OCI-LY1 (cell line): ENCODE measurements around the gene GPR68.

Source experiments
- H2AFZ ChIP-seq: fragments of 200-600 bp; sonication (generic), shearing (Covaris generic); 2 replicates; pipeline ENCODE4 v1.6.0; 2014; ENCODE audit warnings: antibody characterized with exemption, mild to moderate bottlenecking, low read length
- H3F3A ChIP-seq: fragments of 200-600 bp; sonication (generic), shearing (Covaris generic); 2 replicates; pipeline ENCODE4 v1.6.0; 2014; ENCODE audit warnings: mild to moderate bottlenecking, antibody characterized with exemption, low read length, moderate library complexity; ENCODE audit not compliant: insufficient read depth
- H3K27ac ChIP-seq: fragments of 200-600 bp; sonication (generic); 2 replicates; pipeline ENCODE4 v1.5.1; 2014; ENCODE audit warnings: low read length, mixed run types, mild to moderate bottlenecking, low read depth; ENCODE audit not compliant: poor library complexity, severe bottlenecking
- H3K27me3 ChIP-seq: fragments of 200-600 bp; sonication (generic); 2 replicates; pipeline ENCODE4 v1.6.0; 2014; ENCODE audit warnings: antibody characterized with exemption, mild to moderate bottlenecking, low read length, moderate library complexity; ENCODE audit not compliant: insufficient read depth
- H3K36me3 ChIP-seq: fragments of 200-600 bp; sonication (generic); 2 replicates; pipeline ENCODE4 v1.6.1; 2014; ENCODE audit warnings: mild to moderate bottlenecking, antibody characterized with exemption, low read length, moderate library complexity, mixed read lengths; ENCODE audit not compliant: insufficient read depth
- H3K4me1 ChIP-seq: fragments of 200-600 bp; sonication (generic); 2 replicates; pipeline ENCODE4 v1.5.1; 2014; ENCODE audit warnings: mild to moderate bottlenecking, low read length, moderate library complexity; ENCODE audit not compliant: insufficient read depth, severe bottlenecking
- H3K4me2 ChIP-seq: fragments of 200-600 bp; sonication (generic), shearing (Covaris generic); 2 replicates; pipeline ENCODE4 v1.6.1; 2014; ENCODE audit warnings: low read length
- H3K4me3 ChIP-seq: fragments of 200-600 bp; sonication (generic); 2 replicates; pipeline ENCODE4 v1.5.1; 2014; ENCODE audit warnings: low read length, low read depth, mild to moderate bottlenecking, mixed read lengths; ENCODE audit not compliant: poor library complexity, severe bottlenecking
- H3K79me2 ChIP-seq: fragments of 200-600 bp; shearing (Covaris generic); 2 replicates; pipeline ENCODE4 v1.6.1; 2016; ENCODE audit warnings: mixed run types, low read length, mixed read lengths; ENCODE audit not compliant: insufficient read depth
- H3K9ac ChIP-seq: fragments of 200-600 bp; sonication (generic), shearing (Covaris generic); 2 replicates; pipeline ENCODE4 v1.6.1; 2014; ENCODE audit warnings: mild to moderate bottlenecking, low read length, mixed read lengths
- H3K9me2 ChIP-seq: fragments of 200-600 bp; sonication (generic), shearing (Covaris generic); 2 replicates; pipeline ENCODE4 v1.6.1; 2014; ENCODE audit warnings: low read depth, mild to moderate bottlenecking, low read length, mixed read lengths
- H3K9me3 ChIP-seq: fragments of 200-600 bp; shearing (Covaris generic); 2 replicates; pipeline ENCODE4 v1.6.1; 2014; ENCODE audit warnings: low read length, mixed read lengths
- H4K20me1 ChIP-seq: fragments of 200-600 bp; sonication (generic), shearing (Covaris generic); 2 replicates; pipeline ENCODE4 v1.6.0; 2016; ENCODE audit warnings: mild to moderate bottlenecking, low read length; ENCODE audit not compliant: insufficient read depth
- CTCF ChIP-seq: fragments of 200-600 bp; sonication (generic), shearing (Covaris generic); IDR thresholded peaks from 2 replicates; pipeline ENCODE4 v1.5.1; 2017; ENCODE audit warnings: mild to moderate bottlenecking, antibody characterized with exemption, low read length, moderate library complexity, mixed read lengths
- EZH2 ChIP-seq: fragments of 200-600 bp; sonication (generic), shearing (Covaris generic); IDR thresholded peaks from 2 replicates; pipeline ENCODE4 v1.8.0; 2017; ENCODE audit warnings: borderline replicate concordance, mixed run types, mild to moderate bottlenecking, antibody characterized with exemption, low read length, moderate library complexity, mixed read lengths

Gene GPR68

DNA sequence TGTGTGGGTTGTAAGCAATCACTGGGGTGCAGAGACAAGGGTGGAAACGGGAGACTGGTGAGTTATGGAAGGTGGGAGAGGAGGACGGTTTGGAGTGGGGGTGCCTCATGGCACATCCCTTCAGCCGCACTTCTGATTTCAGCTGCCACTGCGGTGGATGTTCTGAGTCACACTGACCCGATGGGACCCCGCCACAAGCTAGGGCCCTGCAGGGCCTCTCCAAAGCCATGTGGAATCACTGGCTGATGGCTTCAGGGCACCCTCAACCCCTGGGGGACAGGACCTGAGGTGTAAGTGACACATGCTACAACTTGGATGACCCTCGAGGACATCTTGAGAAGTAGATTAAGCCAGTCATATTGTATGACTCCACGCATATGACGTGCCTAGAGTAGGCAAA is 53.7 kb downstream of the GPR68 start:
- Histone ChIP-seq H3K9ac (no peak overlapping the region), H3F3A (no peaks in the 10 kb centered on the region), H3K9me2 (no peaks in the 10 kb centered on the region), H3K9me3 (no peaks in the 10 kb centered on the region), H3K4me2 (no peak overlapping the region), H3K27me3 (no peaks in the 10 kb centered on the region), H3K4me3 (no peak overlapping the region), H3K36me3 (peaks cover 59% of the 10 kb centered on the region), H3K4me1 (no peaks in the 10 kb centered on the region), H3K27ac (no peak overlapping the region), H3K79me2 (no peaks in the 10 kb centered on the region), H4K20me1 (no peaks in the 10 kb centered on the region), H2AFZ (no peak overlapping the region)
- TF ChIP-seq CTCF, result no peak
- TF ChIP-seq EZH2, result no peak

- no peak overlapping the region for H3K4me2 ChIP-seq
Observed at GRCh38 chr14:91187271-91187670, 57.2 kb downstream of the GPR68 start.

DNA sequence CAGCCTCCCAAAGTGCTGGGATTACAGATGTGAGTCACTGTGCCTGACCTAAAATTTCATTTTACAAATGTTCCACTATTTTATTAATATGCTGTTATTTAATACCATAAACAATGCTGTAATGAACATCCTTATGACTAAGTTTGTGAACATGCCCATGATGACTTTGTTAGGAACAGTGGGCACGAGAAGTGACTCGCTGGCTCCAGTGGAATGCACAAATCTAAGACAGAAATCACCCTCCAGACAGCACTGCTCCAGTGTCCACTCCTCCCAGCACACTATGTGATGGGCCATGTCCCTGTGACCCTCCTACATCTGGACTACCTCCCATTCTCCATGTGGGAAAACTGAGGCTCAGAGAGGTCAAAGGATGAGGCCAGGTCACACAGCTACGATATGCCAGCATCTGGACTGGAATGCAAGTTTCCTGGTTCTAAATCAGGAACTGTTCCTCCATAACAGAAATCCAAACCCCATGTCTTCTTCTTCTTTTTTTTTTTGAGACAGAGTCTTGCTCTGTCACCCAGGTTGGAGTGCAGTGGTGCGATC is 57.9 kb downstream of the GPR68 start:
- Histone ChIP-seq H3K4me3 (no peak overlapping the region), H3K79me2 (no peaks in the 10 kb centered on the region), H3K27me3 (no peaks in the 10 kb centered on the region), H4K20me1 (no peaks in the 10 kb centered on the region), H3K27ac (no peak overlapping the region), H3K9me2 (no peaks in the 10 kb centered on the region), H3K9ac (no peak overlapping the region), H3K9me3 (no peaks in the 10 kb centered on the region), H3K36me3 (peaks cover 67% of the 10 kb centered on the region), H2AFZ (no peak overlapping the region), H3F3A (no peaks in the 10 kb centered on the region), H3K4me1 (no peaks in the 10 kb centered on the region), H3K4me2 (no peak overlapping the region)
- no peak for TF ChIP-seq CTCF
- no peak for TF ChIP-seq EZH2

More at GRCh38 chr14:91187271-91187670, 57.2 kb downstream of the GPR68 start:
- Histone ChIP-seq H3K4me3 (no peak overlapping the region), H3K79me2 (no peaks in the 10 kb centered on the region), H3K36me3 (peaks cover 73% of the 10 kb centered on the region), H2AFZ (no peak overlapping the region), H3K9me3 (no peaks in the 10 kb centered on the region), H3K9ac (no peak overlapping the region), H3K9me2 (no peaks in the 10 kb centered on the region), H3K27me3 (no peaks in the 10 kb centered on the region), H3F3A (no peaks in the 10 kb centered on the region), H4K20me1 (no peaks in the 10 kb centered on the region), H3K27ac (no peak overlapping the region), H3K4me1 (no peaks in the 10 kb centered on the region)
- no peak for TF ChIP-seq CTCF
- no peak for TF ChIP-seq EZH2
